Measurements from ENCODE around the gene SIGLECL1.

Gene SIGLECL1

DNA sequence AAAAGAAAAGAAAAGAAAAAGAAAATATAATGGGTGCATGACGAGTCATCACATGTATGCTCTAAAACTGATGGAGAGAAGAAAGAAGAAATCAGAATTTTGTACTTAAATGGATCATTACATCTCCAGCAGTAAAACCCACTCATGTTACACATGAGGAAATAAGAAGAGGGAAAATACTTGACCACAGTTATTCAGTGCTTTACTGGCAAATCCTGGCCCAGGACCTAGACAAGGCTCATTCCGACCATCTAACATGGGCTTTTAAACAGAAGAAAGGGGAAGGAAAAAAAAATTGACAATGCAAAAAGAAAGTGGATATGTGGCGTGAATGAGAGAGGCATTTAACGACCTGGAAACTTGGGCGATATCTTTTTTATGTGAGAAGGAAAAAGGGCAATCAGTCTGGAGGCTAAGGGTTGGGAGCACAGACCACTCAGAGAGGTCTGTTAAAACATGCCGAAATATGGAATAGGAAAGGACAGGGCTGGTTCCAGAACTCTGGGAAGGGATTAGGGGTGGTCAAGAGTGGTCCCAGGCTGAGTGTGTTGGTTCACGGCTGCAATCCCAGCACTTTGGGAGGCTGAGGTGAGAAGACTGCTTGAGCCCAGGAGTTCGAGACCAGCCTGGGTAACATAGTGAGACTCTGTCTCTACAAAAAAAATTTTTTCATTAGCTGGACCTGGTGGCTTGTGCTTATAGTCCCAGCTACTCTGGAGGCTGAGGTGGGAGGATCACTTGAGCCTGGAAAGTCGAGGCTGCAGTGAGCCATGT lies 1.6 kb downstream of the SIGLECL1 start:
- no peak for DNase-seq (ENCODE audit: low spot score)

DNA sequence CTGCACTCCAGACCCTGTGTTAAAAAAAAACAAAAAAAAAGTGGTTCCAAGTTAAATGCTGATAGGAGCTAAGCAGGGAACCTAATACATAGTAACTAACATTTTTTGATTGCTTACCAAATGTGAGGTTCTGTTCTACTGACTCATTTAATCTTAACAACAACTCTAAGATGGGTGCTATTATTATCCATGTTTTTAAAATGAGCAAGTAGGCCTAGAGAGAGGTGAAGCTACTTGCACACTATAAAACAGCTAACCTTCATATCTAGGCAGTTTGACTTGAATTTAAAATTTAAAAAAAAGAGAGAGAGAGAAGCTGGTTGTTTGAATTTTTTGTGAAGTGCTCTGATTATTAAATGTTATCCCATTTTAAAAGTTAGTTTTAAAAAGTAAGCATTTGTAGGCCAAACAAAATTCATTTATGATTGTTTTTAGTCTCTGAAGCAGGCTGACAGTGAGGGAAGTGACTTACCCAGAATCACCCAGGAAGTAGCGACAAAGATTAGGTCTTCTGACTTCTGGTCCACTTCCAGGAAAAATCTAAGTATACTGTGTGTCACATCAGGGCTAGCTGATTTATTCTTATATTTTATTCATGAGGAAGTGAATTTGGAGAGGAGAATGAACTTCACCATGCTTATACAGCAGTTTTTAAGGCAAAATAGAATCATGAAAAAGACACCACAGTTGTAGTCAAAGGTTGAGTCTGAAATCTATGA lies 2.4 kb downstream of the SIGLECL1 start:
- DNase-seq (ENCODE audit: low spot score), result no peak

DNA sequence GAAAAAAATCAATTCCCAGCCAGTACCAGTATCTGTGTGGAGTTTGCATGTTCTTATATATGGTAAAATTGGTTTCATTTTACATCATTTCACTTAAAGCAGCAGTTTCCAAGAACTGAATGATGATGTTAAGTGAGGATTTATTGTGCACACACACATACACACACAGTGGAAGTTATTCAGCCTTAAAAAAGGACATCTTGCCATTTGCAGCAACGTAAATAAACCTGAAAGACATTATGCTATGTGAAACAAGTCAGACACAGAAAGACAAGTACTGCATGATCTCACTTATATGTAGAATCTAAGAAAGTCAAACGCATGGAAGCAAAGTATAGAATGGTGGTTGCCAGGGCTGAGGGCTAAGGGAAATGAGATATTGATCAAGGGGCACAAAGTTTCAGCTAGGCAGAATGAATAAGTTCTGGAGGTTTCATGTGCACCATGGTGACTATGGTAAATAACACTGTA lies 5.3 kb downstream of the SIGLECL1 start:
- DNase-seq (ENCODE audit: low spot score), result no peak

DNA sequence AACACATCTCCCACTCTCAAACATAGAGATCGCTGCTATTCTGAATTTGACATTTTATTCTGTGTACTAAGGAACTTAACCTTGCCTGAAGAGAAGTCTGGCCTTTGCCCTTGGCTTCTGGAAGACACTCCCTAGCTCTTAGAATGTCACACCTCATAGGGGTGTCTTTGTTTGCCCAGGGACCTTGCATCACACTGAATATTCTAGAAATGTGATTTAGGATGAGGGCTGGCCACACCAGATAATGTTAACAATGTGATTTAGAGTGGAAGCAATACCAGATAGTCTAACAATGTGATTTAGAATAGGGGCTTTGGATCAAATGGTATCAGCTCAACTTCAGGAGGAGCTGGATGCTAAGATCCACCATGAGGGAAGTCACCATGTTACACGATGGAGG lies 6.6 kb downstream of the SIGLECL1 start:
- DNase-seq (ENCODE audit: low spot score), result no peak

DNA sequence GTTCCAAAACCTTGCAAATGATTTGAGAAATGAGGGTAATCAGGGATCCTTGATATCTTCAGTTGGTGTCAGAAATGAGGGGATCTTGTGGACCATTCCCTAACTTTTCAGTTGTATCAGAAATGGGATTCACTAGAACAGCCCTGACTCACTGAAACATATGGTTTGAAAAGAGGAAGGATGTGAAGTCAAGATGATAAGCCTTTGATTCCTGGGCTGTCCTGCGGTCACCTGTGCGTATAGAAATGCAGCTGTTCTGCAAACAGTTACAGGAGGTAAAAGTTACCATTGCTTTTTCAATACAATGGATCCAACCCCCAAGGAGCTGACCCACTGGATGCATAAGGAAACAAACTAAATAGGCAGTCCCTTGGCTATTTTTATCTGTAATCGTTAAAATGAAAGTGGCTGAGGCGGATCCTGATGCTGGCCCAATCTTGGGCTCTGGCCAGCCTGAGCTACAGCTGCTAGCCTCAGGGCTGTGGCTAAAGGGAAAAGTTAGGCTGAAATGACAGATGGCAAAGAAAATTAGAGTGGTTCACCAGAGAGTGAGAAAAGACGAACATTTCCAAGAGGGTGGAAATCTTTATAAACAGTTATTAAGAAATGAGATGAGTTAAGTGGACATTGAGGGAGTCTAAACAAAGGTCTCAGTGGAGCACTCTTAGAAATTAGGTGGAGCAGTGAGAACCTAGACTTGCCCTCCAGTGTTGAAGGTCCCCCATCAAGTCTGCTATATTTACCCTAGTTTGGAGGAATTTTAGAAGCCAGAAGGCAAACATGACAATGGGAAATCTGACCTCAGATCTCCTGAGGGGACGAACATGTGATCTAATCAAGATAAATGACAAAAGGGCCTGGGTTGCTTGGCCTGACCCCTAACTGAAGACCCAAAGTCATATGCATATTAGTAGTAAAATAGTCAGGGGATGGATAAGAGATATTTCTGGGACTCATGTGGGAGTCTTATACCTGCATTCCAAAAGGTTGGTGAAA lies 7.6 kb downstream of the SIGLECL1 start:
- DNase-seq (ENCODE audit: low spot score), result no peak

DNA sequence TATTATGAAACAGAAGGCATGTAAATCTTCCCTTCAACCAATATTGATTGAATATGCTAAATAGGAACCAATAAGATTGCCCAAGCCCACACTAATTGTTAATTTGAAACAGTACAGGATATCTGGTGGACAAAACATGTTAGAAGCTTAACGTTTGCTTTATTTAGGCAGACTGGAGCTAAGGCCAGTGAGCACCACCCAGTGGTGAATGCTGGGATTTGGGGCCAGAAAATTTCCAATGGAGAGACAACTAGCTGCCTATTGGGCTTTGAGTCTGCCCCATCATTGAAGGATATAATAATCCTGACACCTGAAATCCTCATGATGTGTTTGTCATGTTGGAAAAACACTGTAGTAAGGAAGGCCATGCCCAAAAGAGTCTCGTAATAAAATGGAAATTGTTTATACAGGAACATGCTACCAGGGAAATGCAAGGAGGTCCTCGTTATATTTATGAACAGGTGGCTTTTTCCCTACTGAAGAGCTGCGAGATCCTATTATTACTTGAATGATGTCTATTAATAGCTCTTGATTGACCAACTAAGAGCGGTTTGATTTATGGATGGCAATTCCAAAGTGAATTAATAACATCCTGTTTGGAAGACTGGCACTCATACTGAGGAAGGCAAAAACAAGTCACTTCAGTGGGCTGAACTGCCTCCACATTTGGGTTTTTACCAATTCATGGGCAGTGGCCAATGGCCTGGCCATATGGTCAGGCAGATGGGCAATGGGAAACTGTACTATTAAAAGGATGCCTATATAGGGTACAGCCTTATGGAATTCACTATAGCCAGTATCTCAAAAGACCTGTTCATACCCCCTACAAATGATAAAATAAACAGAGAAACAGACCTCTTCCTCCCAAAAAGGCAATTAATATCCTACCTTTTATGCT lies 8.7 kb downstream of the SIGLECL1 start:
- DNase-seq (ENCODE audit: low spot score), result no peak

DNA sequence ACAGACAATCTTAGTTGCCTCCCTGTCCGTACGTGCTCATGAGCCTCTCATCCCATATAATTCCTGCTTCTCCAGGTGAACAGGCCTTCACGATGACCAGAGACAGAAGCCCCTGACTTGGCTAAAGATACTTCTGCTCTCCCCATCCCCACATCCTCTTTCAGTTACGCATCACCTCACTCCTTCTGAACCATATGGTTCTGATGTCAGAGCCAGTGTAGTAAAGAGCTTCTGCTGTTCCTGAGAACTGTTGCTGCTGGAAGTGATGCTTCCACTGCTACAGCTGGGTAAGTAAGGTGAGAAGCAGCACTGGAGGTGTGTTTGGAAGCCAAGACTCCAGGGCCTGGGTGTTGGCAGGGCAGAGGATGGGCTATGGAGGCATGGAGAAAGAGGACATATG lies 12.9 kb downstream of the SIGLECL1 start:
- no peak for DNase-seq (ENCODE audit: low spot score)

DNA sequence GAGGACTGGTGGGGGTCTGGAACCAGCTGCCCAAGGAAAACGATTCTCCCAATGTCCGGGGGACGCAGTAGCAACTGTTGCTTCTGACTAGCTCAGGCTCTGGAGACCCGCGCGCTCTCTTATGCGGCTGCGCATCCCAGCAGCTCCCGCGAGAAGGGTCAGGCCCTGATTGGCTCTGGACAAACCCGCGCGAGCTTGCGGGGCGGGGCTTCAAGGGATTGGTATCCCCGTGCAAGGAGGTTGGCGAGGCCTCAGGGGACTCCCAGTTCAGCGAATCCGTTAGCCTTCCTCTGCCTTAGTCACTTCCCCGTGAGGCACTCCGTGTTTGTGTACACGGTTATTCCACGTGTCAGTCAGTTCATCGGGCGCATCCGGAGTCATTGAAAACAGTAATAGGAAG lies 20.2 kb downstream of the SIGLECL1 start:
- no peak for DNase-seq (ENCODE audit: low spot score)

DNA sequence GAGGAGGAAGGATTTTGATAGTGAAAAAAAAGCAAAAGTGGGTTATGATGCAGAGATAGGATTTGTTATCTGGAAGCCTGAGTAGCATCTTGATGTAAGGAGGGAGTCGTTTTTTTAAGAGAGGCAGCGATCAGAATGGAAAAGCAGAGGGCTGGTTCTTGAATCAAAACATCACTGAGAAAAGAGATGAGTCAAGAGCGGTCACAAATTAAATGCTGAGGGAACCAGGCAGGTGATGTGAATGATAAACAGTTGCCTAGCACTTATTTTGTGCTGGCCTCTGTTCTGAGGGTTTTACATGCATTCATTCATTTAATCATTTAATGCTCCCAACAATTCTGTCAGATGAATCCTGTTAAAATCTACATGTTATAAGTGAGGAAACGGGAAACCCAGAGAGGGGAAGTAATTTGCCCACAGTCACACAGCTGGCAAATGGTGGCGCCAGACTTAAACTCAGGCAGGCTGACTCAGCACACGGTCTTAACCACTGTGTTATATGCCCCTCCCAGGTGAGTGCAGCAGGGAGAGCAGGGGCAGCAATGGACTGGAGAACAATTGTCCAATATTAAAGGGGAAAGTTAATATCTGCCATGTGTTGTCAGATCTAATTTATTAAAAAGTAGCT lies 21.4 kb downstream of the SIGLECL1 start:
- no peak for DNase-seq (ENCODE audit: low spot score)

DNA sequence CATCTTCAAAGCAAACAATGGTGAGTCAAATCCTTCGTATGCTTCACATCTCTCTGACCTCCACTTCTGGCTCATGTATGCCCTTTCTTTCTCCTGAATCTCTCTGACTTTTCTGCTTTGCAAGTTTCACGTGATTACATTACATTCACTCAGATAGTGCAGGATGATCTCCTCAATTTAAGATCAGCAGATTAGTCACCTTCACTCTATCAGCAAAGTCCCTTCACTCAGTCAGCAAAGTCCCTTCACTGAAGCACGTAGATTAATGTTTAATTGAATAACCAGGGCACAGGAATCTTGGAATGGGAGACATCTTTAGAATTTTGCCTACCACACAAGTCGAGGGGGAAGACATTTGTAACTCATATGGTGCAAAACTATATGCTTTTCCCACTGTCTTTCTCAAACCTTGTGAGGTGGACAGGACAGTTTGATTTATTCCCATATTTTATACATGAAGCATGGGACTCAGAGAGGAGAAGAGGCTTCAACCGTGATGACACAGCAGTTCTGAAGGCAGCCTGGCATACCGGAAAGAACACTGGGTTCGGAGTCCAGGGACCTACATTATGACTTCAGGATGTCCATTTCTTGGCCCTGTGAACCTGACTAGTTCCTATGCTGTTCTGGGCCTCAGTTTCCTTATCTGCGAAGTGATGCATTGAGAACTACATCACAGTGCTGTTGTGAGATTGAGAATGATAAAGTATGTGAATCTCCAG lies 23.3 kb downstream of the SIGLECL1 start:
- no peak for DNase-seq (ENCODE audit: low spot score)

DNA sequence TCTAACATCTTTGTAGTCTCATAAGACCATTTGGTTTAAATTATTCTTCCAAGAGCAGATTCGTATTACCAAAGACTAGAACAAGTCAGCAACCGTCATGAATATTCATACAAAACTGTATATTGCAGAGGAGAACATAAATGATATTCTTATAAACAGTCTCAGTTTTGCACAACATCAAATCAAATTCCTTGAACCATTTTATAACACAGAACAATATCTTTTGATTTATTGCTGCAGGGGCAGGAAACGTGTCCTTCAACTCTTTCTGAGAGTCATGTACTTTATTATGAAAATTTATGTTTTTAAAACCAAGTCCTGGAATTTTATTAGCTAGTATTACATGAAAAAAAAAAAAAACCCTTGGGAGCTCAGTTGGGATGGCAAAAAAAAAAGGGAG lies 26.2 kb downstream of the SIGLECL1 start:
- DNase-seq (ENCODE audit: low spot score), result no peak

DNA sequence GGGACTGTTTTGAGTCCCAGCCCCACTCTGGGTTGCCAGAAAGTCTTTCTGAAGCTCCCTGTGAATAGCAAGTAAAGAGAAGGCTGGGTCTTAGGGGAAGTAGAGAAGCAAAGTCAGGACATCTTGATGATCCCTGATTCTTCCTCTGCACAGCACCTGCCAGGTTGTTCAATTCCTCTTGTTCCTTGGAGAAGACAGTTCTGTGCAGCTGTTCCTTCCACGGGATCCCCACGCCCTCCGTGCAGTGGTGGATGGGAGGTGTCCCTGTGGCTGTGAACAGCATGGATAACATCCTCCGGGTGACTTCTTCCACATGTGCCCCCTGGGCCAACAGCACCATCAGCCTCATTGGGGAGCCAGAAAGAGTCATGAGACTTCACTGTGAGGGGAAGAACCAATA lies 31.5 kb downstream of the SIGLECL1 start:
- no peak for DNase-seq (ENCODE audit: low spot score)

DNA sequence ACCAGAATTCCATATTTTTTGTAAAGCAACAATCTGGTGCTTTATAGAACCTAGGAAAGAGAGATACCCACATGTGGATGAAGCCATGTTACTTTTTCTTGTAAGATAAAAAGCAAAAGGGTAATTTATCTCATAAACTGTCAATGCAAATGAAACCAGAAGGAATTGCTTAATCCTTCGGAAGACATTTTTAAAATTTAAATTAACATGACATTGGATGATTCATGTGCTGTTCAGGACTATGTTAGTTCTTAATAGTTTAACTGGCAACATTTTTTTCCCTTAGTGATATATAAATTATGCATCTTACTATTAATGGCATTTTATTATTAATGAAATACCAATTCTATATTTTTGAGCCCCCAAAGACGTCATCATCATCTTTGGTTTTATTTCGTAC lies 34.8 kb downstream of the SIGLECL1 start:
- no peak for DNase-seq (ENCODE audit: low spot score)

DNA sequence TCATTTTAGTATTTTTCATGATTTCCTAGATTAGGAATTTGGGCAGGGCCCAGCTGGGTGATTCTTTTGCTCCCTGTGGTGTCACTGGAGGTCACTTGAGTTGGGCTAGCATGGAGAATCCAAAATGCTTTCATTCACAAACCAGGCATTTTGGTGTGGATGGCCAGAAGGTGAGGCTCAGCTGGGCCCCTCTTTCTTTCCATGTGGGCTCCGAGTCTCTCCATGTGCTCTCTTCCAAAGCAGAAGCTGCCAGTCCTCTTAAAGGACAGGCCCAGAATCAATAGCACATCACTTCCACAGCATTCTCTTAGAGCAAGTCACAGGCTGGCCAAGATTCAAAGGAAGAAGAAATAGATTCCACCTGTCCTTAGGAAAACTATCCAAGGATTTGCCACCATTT lies 38.8 kb downstream of the SIGLECL1 start:
- no peak for DNase-seq (ENCODE audit: low spot score)

DNA sequence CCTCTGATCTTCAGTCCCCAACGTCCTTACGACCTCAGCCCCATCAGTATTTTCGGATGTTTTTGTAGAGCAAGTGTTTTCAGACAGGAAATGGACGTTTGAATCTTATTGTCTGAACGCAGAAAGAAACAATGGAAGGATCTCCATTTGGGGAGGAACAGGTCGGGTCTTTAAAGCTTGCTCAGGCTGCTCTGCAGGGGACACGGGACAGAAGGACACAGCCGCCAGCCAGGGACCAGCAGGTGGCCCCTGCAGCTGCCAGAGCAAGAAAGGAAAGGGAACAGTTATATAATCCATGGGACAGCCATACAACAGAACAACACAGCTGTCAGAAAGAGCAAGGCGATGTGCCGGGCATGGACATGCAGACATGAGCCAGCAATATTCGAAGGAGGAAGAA lies 42.1 kb downstream of the SIGLECL1 start:
- DNase-seq (ENCODE audit: low spot score), result no peak

DNA sequence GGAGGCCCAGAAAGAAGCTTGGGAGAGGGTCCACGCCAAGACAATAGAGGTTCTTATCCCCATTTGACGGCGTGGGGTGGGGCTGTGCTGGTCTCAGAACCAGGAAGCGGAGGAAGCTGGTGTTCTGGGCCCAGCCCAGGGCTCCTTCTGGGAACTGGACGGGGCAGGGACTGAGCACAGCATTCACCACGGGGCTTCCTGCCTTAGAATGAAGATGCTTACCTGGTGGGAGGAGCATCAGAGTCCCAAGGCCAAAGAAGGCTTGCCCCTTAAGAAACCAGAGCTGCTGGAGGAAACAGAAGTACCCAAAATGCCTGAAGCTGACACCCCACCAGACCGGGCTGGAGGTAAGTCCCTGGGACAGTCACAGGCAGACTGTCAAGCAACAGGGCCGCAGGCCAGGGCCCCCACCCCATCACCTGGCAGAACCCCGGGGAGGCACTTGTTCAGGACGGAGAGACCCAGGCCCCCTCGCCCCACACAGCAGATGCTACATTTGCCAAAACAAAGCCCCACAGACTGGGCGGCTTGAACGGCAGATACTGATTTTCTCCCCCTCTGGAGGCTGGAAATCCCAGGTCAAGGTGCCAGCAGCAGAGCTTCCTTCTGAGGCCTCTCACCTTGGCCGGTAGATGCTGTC lies 42.8 kb downstream of the SIGLECL1 start:
- no peak for DNase-seq (ENCODE audit: low spot score)

DNA sequence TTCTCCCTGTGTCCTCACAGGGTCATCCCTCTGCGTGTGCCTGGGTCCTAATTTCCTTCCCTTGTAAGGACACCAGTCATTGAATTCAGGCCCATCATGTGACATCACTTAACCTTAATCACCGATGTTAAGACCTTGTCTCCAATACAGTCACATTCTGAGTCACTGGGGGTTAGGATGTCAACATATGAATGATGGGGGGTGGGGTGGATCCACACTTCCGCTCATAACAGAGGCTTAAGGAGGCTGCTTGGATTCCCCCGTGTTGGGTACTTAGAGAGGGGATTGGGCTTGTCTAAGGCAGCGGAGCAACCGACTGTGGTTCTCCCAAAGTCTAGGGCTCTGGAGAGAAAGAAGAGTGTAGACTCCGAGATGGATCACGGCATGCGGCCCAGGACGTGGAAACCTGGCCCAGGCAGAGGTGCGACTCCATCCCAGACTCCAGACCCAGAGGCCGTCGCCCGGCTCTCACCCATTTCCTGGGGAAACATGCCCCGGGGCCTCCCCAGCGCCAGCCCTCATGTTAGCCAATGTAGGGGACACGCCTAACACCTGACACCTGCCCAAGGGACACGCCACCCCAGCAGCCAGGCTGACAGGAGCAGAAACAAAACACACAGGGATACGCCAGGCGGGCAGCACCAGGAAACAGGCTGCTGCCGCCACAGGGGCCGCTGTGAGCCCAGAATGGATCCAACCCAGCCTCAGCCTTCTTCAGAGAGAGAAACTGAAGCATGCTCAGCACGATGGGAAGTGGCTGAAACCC lies 43.5 kb downstream of the SIGLECL1 start:
- DNase-seq (ENCODE audit: low spot score), result no peak

DNA sequence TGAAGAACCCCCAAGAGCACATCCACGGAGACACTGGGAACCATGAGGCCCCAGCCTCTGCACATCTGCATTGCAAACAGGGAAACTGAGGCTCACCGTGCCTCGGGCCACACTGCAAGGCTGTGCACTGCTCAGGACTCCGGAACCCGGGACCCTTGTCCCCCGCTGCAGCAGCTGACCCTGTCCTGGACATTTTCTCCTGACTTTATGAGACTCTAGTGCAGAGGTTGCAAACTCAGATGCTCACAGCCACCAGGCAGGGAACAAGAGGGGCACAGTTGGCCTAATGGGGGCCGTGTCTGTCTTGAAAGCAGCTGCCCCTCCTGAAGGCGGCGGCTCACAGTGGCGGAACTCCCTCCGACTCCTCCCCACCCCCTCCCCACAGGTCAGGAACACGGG lies 44.1 kb downstream of the SIGLECL1 start:
- DNase-seq (ENCODE audit: low spot score), result no peak
